HL-60 (cell line): ENCODE results near the gene HEXIM1.

Experiments used
- CTCF ChIP-seq: IDR thresholded peaks from one replicate; pipeline ENCODE4 v1.5.1; 2011; ENCODE audit warnings: low read length, control low read depth, inconsistent platforms; ENCODE audit not compliant: insufficient read depth
- SPI1 ChIP-seq: IDR thresholded peaks from 2 replicates; pipeline ENCODE4 v1.6.1; 2012; ENCODE audit warnings: low read depth, mild to moderate bottlenecking, borderline replicate concordance

GRCh38 chr17:45104907-45105624 lies 43.2 kb upstream of the HEXIM1 start:
- TF ChIP-seq CTCF: no peak
- TF ChIP-seq SPI1: no peak
